Sigmoid colon (tissue), 4 donors: ENCODE measurements around the gene ADGRA3.

Experiments used
- CTCF ChIP-seq, 4 experiments: fragments of 450-650 bp in 3 of 4; fragments of 200-600 bp in 1 of 4; IDR thresholded peaks; one replicate each; pipeline ENCODE4 v1.5.1; 2016 to 2019; ENCODE audit warnings: antibody characterized with exemption in 4 of 4, mild to moderate bottlenecking in 3 of 4, moderate library complexity in 2 of 4
- EP300 ChIP-seq, 4 donors: sonication (generic); formaldehyde crosslinking; IDR thresholded peaks; one replicate each; pipeline ENCODE4 v1.6.1; 2017; ENCODE audit warnings: antibody characterized with exemption in 4 of 4
- POLR2A ChIP-seq, 2 donors: fragments of 450-650 bp; IDR thresholded peaks; one replicate each; pipeline ENCODE4 v1.6.1; 2016; ENCODE audit warnings: antibody characterized with exemption in 2 of 2, mild to moderate bottlenecking in 2 of 2, moderate library complexity in 2 of 2

GRCh38 chr4:22389240-22389870, 126.5 kb downstream of the ADGRA3 start:
- TF ChIP-seq CTCF (IDR thresholded peaks at IDR 0.05) (peak; percentile 52 to 80 (median 68)), POLR2A (IDR thresholded peaks at IDR 0.05) (no peak), EP300 (IDR thresholded peaks at IDR 0.05) (no peak)
